NCI-H1436 treated with DMSO at 0.1 percent for 48 hours (cell line): ENCODE measurements around the gene SERPINA4.

ENCODE experiments used
- DNase-seq: peaks from one replicate; lab custom pipeline; 2025; lab: John Stamatoyannopoulos, UW

Gene SERPINA4, protein sequence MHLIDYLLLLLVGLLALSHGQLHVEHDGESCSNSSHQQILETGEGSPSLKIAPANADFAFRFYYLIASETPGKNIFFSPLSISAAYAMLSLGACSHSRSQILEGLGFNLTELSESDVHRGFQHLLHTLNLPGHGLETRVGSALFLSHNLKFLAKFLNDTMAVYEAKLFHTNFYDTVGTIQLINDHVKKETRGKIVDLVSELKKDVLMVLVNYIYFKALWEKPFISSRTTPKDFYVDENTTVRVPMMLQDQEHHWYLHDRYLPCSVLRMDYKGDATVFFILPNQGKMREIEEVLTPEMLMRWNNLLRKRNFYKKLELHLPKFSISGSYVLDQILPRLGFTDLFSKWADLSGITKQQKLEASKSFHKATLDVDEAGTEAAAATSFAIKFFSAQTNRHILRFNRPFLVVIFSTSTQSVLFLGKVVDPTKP

GRCh38 chr14:94560751-94561655, at the start of gene SERPINA4:
TSS of gene SERPINA4 (plus strand) at chr14:94561442. CDS start at chr14:94563483, 2,041 bp downstream.
- no peak for DNase-seq

GRCh38 chr14:94514351-94514750, 46.9 kb upstream of the SERPINA4 start:
- no peak for DNase-seq

GRCh38 chr14:94515426-94515825, 45.8 kb upstream of the SERPINA4 start:
- DNase-seq: no peak

DNA sequence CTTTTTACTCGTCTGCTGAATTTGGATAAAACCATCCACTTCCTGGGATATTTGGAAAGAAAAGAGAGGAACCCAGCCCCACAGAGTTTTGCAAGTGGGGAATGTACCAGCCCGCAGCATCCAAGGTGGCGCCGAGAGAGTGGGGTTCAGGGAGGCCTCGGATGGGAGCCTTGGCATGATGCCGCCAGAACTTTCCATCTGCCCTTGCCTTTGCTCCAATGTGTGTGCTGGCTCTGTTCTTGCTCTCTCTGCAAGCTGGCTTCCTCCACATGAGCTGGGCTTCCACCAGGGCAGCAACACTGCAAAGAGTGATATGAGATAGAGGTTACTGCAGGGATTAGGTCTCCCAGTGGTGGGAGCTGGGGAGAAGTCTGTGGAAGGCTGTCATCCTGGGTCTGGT, 45.4 kb upstream of the SERPINA4 start:
- DNase-seq: no peak

DNA sequence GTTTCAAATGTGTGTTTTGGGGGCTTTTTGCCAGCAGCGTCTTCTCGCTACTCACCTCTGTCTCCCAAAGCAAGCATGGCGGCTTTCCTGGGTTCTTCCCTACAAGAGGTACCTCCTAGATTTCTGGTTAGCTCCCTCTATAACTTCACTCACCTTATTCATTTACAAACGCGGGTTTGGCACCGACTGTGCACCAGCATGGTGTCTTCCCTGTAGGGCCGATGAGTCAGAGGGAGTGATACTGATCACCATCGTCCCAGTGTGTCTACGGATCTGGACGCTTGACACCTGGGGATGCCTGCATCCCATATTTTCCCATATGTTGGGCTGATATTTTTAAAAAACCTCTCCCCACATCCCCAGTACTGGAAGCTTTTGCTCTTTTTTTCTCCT, 44.0 kb upstream of the SERPINA4 start:
- no peak for DNase-seq

DNA sequence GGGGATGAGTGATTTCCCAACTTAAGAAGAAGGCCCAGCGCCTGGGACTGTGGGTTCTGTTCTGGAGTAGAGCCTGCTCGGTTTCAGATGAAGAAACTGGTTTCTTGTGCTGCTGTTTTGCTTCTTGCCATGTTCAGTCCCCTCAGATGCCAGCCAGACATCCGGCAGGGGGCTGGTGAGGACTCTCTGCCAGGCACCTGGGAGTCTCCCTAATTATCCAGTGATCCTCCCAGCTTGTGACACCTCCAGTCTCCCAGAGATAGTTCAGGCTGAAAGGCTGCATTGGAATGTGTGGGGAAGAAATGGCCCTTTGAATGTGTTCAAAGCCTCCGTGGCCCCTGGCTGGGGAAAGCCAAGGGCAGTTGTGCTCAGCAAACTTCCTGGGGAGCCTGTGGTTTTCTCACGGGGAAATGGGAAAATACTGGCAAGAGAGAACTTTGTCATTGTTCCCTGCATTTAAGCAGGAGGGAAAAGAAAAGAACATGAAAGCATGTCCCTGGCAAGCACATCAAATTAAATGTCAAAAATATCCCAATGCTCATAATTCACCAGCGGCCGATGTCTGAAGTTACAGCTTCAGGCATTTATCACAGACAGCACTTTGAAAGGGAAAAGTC, 43.5 kb upstream of the SERPINA4 start:
- no peak for DNase-seq

GRCh38 chr14:94521375-94522114, 39.7 kb upstream of the SERPINA4 start:
- no peak for DNase-seq

- DNase-seq: no peak
Observed at GRCh38 chr14:94522115-94522724, 39.0 kb upstream of the SERPINA4 start.

GRCh38 chr14:94523265-94523664, 38.0 kb upstream of the SERPINA4 start:
- DNase-seq: no peak

- DNase-seq: no peak
Observed at GRCh38 chr14:94524093-94524492, 37.1 kb upstream of the SERPINA4 start.

DNA sequence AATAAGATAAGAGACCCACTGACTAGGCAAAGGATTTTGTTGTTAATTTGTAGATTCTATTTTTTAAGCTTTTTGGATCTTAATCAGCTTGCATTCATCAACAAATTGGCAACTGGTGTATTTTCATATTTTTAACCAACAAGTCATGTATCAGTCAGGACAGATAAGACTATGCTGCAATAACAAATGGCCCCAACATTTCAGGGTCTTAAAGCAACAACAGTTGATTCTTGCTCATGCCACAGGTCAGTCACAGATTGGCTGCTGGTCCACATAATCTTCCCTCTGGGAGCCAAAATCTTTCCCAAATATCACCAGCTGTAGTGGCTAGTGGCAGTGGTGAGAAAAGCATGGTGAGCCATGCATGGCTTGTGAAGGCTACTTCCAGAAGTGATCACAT, 30.1 kb upstream of the SERPINA4 start:
- no peak for DNase-seq

GRCh38 chr14:94532447-94532846, 28.8 kb upstream of the SERPINA4 start:
- DNase-seq: no peak

DNA sequence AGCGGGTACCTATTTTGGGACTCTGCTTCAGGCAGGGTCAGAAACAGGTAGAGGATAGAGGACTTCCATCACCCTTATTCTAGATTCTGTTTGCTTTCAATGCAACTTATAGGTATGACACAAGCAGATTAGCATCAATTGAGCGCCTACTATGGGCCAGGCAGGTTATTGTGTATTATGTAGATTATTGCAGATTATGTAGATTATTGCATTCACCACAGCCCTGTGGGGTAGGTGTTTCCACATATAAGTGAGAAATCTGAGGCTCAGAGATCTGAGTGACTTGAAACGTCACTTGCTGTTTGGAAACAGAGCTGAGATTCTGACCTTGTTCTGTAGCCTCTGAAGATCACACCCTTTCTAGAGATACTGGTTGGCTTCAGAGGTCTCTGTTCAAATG, 25.7 kb upstream of the SERPINA4 start:
- DNase-seq: no peak

DNA sequence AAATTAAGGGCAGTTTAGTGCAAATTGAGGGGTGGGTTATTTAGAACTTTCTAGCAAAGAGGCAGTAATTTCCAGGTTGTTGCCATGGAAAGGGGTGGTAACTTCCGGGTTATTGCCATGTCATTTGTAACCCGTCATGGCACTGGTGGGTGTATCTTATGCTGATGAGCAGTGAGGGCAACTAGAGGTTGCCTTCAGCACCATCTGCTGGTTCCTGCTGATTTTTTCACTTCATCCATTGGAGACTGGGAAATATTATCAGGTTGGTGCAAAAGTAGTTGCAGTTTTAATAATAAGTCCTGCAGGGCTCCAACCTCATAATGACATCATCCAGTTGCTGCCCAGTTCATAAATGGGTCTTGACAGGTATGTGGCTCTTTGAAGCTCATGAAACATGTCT, 24.4 kb upstream of the SERPINA4 start:
- no peak for DNase-seq

DNA sequence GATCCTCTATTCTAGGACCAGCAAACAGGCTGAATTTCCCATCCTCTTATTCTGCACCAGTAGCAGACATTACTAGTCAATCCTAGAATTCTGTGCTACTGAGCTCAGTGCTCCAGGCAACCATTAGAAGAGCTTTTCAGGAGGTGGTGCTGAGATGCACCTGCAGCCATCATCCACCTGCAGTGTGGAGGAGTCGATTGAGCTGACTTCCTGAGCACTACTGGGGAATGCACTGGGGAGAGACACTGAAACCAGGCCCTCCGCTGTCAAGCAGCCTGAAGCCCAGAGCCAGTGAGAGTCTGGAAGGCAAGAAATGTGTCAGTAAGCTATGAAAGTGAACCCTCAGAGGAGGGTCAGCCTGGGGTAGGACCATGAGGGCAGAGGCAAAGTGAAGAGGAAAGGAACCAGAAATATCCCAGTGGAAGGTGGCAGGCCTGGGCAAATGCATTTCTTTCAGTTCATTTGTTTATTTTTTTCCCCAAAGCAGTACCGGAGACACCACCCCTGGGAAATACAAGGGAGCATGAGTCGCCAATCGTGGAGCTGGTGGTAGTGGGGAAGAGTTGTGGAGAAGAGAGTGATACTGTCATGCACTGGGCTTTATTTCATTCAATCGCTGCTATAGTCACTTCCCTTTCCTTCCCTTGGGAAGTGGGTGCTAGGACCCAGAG, 23.0 kb upstream of the SERPINA4 start:
- DNase-seq: no peak

DNA sequence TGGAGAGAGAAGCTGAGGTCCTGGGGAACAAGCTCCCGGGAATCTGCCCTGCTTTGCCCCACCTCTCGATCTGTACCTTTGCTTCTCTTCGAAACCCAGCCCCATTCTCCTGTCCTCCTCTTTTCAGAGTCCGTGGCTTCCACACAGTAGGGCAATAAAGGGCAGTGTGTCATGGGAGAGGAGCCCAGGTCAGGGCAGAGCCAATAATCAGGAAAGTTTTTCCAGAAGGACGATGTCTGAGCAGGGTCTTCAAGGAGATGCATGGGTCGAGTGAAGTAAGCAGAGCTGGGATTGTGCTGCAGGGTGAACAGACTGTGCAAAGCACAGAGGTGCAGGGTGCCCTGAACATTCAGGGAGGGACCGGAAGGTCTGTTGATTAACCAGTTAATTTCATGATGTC, 22.1 kb upstream of the SERPINA4 start:
- DNase-seq: no peak

DNA sequence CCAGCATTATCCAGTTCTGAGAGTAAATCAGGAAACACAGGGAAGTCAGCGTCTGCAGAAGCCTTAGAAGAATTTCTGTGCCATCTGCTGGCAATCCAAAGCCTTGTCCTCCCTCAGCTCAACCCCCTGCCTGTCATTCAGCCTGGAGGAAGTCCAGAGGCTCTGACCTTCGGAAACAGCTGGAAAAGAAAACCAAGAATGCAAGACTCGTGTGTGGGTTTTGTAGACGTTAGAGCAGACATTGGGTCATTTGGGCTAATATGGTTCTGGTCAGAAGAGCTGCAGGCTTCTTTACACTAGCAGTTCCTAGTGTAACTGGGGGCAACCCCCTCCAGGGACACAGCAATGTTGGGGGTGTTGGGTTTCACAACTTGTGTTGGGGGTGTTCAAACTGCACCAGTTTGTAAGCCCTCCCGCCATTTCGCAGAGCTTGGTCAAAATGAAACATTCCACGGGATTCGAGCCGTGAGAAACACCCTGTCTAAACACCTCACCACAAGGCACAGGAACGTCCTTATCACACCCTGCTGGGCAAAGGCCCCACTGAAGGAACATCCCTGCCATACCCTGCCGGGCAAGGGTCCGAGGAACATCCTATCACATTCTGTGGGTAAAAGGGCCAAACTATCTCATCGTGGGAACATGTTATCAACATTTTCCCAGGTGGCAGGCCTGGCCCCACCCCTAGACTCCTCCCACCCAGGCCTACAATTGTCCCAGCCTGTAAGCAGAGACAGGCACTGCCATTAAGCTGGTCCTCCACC, 21.0 kb upstream of the SERPINA4 start:
- DNase-seq: no peak

- DNase-seq: no peak
Observed at GRCh38 chr14:94541234-94541975, 19.8 kb upstream of the SERPINA4 start.

DNA sequence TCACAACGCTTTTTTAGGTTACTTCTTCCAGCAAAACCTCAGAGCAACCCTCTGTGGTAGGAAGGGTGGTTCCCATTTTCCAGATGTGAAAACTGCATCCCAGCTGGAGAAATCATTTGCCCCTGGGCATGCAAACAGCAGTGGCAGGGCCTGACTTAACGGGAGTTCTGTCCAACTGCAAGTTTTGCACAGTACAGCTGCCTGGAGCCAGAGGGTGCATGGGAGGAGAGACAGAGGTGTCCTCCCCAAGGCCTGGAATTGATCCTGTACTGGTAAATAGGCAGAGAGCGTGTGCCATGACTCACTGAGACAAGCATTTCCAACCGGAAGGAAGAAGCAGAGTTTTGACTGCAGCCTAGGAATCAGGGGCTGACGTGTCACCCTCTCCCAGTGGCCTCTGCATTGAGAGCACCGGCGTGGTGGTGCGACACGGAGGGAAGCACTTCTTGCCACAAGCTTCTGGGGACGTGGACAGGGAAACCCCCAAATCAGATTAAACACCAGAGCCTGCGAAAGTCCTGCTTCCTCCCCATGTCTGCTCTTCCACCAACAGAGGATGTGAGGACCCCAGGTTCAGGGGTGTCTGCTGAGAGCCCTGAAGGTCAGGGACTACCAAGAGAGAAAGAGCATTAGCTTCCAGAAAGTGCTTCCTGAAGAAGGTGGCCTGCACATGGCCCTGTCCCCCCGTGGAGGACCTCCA, 19.0 kb upstream of the SERPINA4 start:
- DNase-seq: no peak
